GF-D8 (cell line): ENCODE results near the gene LSG1.
"Not testable (repeated sequence)": the region's sequence is repeated elsewhere in the genome, so short reads cannot be mapped to it uniquely, and the experiment has no call there.

Source experiments
- DNase-seq: peaks from one replicate; lab custom pipeline; 2025; lab: John Stamatoyannopoulos, UW

Gene LSG1

GRCh38 chr3:194617827-194618226 lies 54.2 kb downstream of the LSG1 start:
- no peak for DNase-seq

- no peak for DNase-seq
Observed at GRCh38 chr3:194617143-194617671, 54.8 kb downstream of the LSG1 start.

DNA sequence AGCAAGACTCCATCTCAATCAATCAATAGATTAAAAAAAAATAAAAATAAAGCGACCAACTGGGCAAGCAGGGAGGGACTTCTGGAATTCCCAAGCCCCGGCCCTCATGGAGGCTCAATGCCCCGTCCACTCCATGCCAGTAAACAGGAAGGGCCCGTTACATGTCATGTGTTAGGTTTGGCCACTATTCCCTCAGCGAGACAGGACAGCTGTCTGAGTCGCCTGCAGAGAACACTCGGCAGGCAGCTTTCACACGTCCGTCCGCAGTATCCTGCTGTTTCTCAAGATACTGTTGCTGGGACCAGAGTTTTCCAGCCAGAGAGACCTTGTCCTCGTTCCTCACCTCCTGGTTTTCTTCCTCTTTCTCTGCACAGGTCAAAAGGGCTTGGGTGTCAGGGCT lies 56.8 kb downstream of the LSG1 start:
- no peak for DNase-seq

DNA sequence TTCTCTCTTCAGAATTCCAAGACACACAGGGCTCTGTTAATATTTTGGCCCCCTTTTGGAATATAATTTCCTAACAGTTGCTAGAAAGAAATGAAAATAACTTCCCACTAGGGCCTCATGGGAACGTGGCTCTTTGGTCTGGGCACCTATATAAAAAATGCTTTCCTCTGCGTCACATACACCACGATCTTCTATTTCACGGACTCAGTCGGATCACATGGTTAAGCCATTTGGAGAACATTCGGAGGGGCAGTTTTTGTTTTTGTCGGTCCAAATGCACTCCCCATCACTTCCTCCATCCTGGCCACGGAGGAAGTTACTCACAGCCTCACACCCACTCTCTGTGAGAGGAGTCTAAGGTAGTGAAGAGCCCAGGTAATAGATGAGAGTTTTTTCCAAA lies 59.8 kb downstream of the LSG1 start:
- DNase-seq, result no peak

GRCh38 chr3:194610689-194611088 lies 61.3 kb downstream of the LSG1 start:
- DNase-seq, result no peak

DNA sequence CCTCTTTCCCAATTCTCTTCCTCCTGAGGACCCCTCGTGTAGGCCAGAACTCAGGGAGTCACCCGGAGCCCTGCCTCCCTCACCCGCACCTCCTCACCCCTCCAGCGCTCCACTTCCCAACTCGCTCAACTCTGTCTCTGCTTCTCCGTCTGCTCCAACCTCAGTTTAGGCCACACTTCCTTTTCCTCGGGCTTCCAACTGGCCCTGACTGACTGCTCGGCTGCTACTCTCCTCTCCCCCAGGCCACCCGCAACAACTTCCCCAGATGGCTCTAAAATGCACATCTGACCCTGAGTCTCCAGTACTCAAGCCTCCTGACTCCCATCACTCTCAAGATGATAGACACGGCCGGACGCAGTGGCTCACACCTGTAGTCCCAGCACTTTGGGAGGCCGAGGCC lies 62.4 kb downstream of the LSG1 start:
- DNase-seq, result no peak

GRCh38 chr3:194608981-194609380 lies 63.0 kb downstream of the LSG1 start:
- DNase-seq, result no peak

DNA sequence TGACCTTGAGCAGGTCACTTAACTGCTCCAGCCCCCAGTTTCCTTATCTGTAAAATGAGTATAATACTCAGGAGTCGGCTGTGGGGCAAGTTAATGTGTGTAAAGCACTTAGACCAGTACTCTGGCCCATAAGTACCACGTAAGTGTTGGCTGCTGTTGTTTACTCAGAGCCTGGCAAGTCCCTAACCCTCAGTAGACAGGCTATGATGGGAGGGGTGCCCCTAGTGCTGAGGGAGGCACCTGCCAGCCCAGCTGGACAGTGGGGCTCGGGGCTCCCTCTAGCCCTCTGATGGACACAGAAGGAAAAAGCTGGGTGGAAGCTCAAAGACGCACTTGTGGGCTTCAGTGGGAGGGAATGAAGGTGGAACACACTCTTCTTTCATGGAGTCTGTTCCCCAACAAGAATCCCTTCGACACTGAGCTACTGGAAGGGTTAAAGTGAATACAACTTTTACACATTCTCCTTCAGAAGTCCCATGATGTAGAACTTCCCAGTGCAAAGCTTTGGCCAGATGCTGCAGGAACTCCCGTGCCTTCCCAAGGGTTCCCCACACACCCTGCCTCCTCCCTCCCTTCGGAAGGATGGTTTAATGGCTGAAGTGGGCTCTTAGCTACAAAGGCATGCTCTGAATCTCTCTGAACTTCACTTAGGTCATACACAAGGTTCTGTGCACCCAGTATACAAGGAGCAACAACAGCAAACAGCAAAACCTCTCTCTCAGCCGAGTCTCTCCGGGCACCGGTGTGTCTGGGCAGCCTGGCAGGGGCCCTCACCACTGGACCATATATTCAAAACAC lies 64.2 kb downstream of the LSG1 start:
- no peak for DNase-seq

DNA sequence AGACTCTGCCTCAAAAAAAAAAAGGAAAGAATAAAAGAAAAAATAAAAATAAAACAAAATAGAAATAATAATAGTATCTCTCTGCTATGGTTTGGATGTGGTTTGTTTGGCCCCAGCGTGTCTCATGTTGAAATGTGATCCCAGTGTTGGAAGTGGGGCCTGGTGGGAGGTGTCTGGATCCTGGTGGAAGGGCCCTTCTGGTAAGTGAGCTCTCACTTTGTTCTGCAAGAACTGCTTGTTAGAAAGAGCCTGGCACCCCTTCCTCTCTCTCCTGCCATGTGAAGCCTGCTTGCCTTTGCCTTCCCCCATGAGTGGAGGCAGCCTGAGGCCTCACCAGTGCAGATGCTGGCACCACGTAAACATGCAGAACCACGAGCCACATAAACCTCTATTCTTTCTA lies 65.0 kb downstream of the LSG1 start:
- no peak for DNase-seq

DNA sequence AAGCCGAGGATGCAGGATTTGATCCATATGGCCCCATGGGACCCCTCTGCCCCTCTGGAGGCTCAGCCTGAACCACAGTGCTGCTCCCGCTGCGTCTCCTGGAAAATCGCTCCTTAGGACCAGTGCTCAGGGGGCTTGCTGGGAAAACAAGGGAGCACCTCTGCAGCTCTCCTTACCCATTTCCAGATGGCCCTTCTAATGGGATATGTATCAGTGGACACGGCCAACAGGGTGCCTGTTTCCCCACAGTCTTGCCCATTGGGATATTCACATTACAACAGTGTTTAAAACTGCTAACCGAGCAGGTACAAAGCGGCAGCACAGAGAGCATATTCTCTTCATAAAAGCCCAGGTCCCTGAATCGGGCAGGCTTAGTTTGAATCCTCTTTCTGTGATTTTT lies 65.8 kb downstream of the LSG1 start:
- DNase-seq, result no peak

- not testable (repeated sequence) for DNase-seq
Observed at GRCh38 chr3:194605314-194605713, 66.7 kb downstream of the LSG1 start.

DNA sequence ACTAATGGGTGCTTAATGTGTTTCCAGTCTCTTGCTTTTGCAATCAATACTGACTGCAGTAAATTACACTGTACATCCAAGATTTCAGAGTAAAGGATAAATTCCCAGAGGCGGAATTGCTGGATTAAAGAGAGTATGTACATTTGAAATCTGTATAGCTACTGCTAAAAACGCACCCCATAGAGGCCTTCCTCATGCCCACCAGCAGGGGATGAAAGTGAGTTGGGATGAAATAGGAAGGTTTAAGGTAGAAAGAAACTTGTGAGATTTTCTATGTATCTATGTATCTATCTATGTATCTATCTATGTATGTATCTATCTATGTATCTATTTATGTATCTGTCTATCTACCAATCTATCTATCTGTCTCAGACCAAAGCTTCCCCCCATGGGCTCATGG lies 67.2 kb downstream of the LSG1 start:
- no peak for DNase-seq

DNA sequence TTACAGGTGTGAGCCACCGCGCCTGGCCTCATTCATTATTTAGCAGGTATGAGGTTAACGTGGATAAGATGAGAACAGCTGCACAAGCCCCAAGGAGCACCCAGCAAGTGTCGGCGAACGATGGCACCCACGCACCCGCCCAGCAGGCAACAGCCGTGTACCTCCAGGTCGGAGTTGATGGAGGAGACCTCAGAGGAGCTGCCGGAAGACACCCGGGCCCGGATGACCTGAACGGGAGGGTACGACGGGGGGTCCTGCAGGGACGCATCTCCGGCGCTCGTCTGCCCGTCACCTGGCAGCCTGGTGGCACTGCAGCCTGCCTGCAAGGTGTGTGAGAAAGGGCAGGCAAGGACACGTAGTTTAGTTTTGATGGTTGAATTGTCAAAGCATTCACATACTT lies 67.9 kb downstream of the LSG1 start:
- no peak for DNase-seq

GRCh38 chr3:194602669-194603171 lies 69.3 kb downstream of the LSG1 start:
- DNase-seq, result no peak

DNA sequence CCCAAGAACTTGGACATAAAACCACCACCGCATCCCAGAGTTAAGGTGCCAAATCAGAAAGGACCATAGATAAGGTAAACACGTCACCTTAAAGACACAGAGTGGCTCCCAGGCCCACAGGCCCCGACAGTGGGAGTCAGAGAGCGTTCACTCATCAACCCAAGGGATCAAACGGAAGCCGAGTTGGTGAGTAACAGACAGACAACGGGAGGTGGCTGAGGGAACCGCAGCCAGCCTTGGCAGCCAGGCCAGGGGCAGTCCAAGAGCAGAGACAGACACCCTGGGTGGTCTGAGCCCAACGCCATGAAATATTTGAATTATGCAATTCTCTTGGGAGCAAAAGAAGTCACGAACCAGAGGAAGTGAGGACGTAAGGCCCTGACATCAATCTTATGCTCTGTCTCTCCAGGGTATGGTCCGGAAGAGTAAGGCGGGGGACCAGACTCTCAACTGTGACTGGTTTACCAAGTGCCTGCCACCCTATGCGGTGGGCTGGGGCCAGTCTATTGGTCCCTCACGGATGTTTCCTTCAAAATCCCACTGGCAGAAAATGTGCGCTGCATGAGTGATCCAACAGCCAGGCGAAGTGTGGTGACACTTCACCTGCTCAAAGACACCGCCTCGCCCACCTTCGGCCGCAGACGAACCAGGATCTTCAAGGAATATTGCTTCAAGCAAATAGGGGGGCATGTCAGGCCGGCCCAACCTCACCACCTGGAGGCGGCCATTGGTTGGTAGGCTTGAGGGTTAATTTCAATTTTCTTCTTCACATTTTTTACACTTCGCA lies 73.0 kb downstream of the LSG1 start:
- DNase-seq, result peak; percentile 69

DNA sequence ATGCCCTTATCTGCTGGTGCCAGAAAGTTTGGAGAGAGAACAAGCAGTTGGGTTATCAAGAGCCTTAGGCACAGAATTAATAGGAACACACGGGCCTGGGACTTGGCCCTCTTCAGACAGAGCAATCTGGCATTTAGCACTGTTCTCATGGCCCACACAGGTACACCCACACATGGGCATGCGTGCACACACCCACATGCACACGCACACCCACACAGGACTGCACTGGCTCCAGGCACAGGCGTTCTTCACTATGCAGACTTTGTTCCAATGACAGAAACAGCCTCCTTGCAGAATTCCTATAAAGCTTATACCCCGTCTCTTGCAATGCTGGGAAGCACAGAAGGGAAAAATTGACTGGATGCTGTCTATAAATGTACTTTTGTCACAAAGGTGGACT lies 75.1 kb downstream of the LSG1 start:
- no peak for DNase-seq

- DNase-seq, result no peak
Observed at GRCh38 chr3:194592798-194593752, 78.9 kb downstream of the LSG1 start.
